A673 (cell line): Measurements from ENCODE around the gene ATG16L2. TPM values are rescaled to one million over a fixed set of nuclear protein-coding genes. Genes with fewer than 3 reads are reported as not detected.

Experiments
- BruUV-seq: library from RNA; stranded (reverse); fragments of 400-500 nt; replicated peaks from 2 replicates; lab custom pipeline; 2021; lab: Mats Ljungman, UMichigan
- CTCF ChIA-PET: fragments of 300-600 bp; sonication (Branson Sonifier 250); formaldehyde crosslinking; loops from one replicate; lab custom pipeline; 2022; ENCODE audit warnings: antibody characterized with exemption; lab: Charles Lee
- POLR2A ChIA-PET: fragments of 300-600 bp; sonication (Branson Sonifier 250); formaldehyde crosslinking; loops from one replicate; lab custom pipeline; 2022; ENCODE audit warnings: antibody characterized with exemption; ENCODE audit not compliant: low non-redundant PET; lab: Charles Lee
- DNase-seq: peaks from one replicate; pipeline ENCODE4 v3.0.0-alpha.2; 2015; ENCODE audit warnings: low spot score
- H3K27ac ChIP-seq: fragments of 200-600 bp; sonication (generic); 2 replicates; pipeline ENCODE4 v1.5.1; 2016; ENCODE audit warnings: mixed run types, low read depth, mild to moderate bottlenecking, mixed read lengths, antibody characterized with exemption, low read length; ENCODE audit not compliant: poor library complexity, severe bottlenecking
- H3K27me3 ChIP-seq: fragments of 200-600 bp; sonication (generic); replicated peaks from 2 replicates; pipeline ENCODE4 v1.6.1; 2017; ENCODE audit warnings: mixed run types, low read depth, mild to moderate bottlenecking, mixed read lengths, antibody characterized with exemption, low read length; ENCODE audit not compliant: insufficient read depth, poor library complexity
- H3K36me3 ChIP-seq: fragments of 200-600 bp; sonication (generic); 2 replicates; pipeline ENCODE4 v1.6.1; 2016; ENCODE audit warnings: mixed run types, mild to moderate bottlenecking, mixed read lengths, antibody characterized with exemption, low read length; ENCODE audit not compliant: insufficient read depth, poor library complexity, severe bottlenecking
- H3K4me1 ChIP-seq: fragments of 200-600 bp; sonication (generic); 2 replicates; pipeline ENCODE4 v1.6.1; 2017; ENCODE audit warnings: mixed run types, mild to moderate bottlenecking, mixed read lengths, antibody characterized with exemption, low read length; ENCODE audit not compliant: insufficient read depth, poor library complexity, severe bottlenecking
- H3K4me3 ChIP-seq: fragments of 200-600 bp; sonication (generic); 2 replicates; pipeline ENCODE4 v1.5.1; 2016; ENCODE audit warnings: low read depth, mixed run types, mild to moderate bottlenecking, mixed read lengths, low read length; ENCODE audit not compliant: poor library complexity, severe bottlenecking
- H3K9me3 ChIP-seq: fragments of 200-600 bp; sonication (generic); 2 replicates; pipeline ENCODE4 v1.6.1; 2016; ENCODE audit warnings: mixed run types, low read depth, mild to moderate bottlenecking, mixed read lengths, antibody characterized with exemption, low read length; ENCODE audit not compliant: poor library complexity, severe bottlenecking
- CTCF ChIP-seq: fragments of 300-800, 200-600 bp; sonication (generic); conservative IDR thresholded peaks from 2 replicates; pipeline ENCODE4 v1.5.1; 2017; ENCODE audit warnings: low read depth, mild to moderate bottlenecking, antibody characterized with exemption, low read length, moderate library complexity, mixed read lengths
- EZH2 ChIP-seq: fragments of 200-600 bp; sonication (generic); IDR thresholded peaks from 2 replicates; pipeline ENCODE4 v1.6.1; 2017; ENCODE audit warnings: borderline replicate concordance, low read depth, mild to moderate bottlenecking, mixed read lengths, antibody characterized with exemption, low read length; ENCODE audit not compliant: poor library complexity, severe bottlenecking
- intact Hi-C: fragments of 100-400 bp; cut with micrococcal nuclease; formaldehyde crosslinking; loops from one replicate; pipeline ENCODE4 v1.10.0; 2022; ENCODE audit not compliant: unreplicated experiment
- total RNA-seq: library from RNA; stranded (reverse); gene quantifications from 2 replicates; pipeline ENCODE4 v1.2.3, GENCODE V29; 2021

Gene ATG16L2
- total RNA-seq, 1 experiment from 2014 or later, result 8.6 TPM

- ChIA-PET CTCF (no interaction called here), POLR2A (no interaction called here)
- H3K27me3 ChIP-seq, result no peaks in the 10 kb centered on the region
- no peak overlapping the region for H3K4me3 ChIP-seq
- no peaks in the 10 kb centered on the region for H3K4me1 ChIP-seq
- intact Hi-C loops, result loop anchor here (2.0 to 5.0 kb wide), 2 partner anchors 413 to 507 kb away; no protein-coding TSS in a partner anchor
- BruUV-seq, result no TSS peak
- no peaks in the 10 kb centered on the region for H3K36me3 ChIP-seq
- no peak for DNase-seq
- TF ChIP-seq EZH2, result no peak
- no peak for TF ChIP-seq CTCF
- no peaks in the 10 kb centered on the region for H3K9me3 ChIP-seq
- H3K27ac ChIP-seq, result no peak overlapping the region
These were observed 15.8 kb downstream of the ATG16L2 start for GRCh38 chr11:72829884-72830533.

GRCh38 chr11:72831521-72832300 lies 17.5 kb downstream of the ATG16L2 start:
- H3K4me3 ChIP-seq, result no peak overlapping the region
- TF ChIP-seq EZH2, result no peak
- peak; percentile 97 for TF ChIP-seq CTCF
- H3K27me3 ChIP-seq, result no peaks in the 10 kb centered on the region
- no peak overlapping the region for H3K27ac ChIP-seq
- intact Hi-C loops, result loop anchor here (1.0 to 5.0 kb wide), 3 partner anchors 347 to 506 kb away; no protein-coding TSS in a partner anchor
- ChIA-PET CTCF (interaction anchor here (0.6 to 1.8 kb wide), 6 partner anchors 9 to 831 kb away, joined by 3 to 26 read pairs (median 5); no protein-coding TSS in a partner anchor), POLR2A (interaction anchor here (0.6 kb wide), 1 partner anchor 46 kb away, joined by 9 read pairs; no protein-coding TSS in a partner anchor)
- H3K36me3 ChIP-seq, result no peaks in the 10 kb centered on the region
- BruUV-seq, result no TSS peak
- H3K4me1 ChIP-seq, result no peaks in the 10 kb centered on the region
- H3K9me3 ChIP-seq, result no peaks in the 10 kb centered on the region
- DNase-seq, result peak; percentile 90

- no peaks in the 10 kb centered on the region for H3K27me3 ChIP-seq
- no peak overlapping the region for H3K27ac ChIP-seq
- intact Hi-C loops, result loop anchor here (5.0 kb wide), 1 partner anchor 505 kb away; no protein-coding TSS in a partner anchor
- H3K9me3 ChIP-seq, result no peaks in the 10 kb centered on the region
- H3K4me1 ChIP-seq, result no peaks in the 10 kb centered on the region
- CTCF ChIA-PET, result interaction anchor here (0.7 to 1.8 kb wide), 2 partner anchors 310 to 346 kb away, joined by 3 to 26 read pairs; no protein-coding TSS in a partner anchor
- TF ChIP-seq EZH2, result no peak
- no peak for TF ChIP-seq CTCF
- H3K36me3 ChIP-seq, result peaks cover 5% of the 10 kb centered on the region
- H3K4me3 ChIP-seq, result no peak overlapping the region
- POLR2A ChIA-PET, result interaction anchor here (0.6 kb wide), 1 partner anchor 46 kb away, joined by 9 read pairs; no protein-coding TSS in a partner anchor
- BruUV-seq, result no TSS peak
- no peak for DNase-seq
These were observed 18.3 kb downstream of the ATG16L2 start for GRCh38 chr11:72832301-72833082.
